SU-DHL-6 (cell line): ENCODE data around the gene ZNF273.

ENCODE experiments used
- H2AFZ ChIP-seq: fragments of 200-600 bp; sonication (generic); 2 replicates; pipeline ENCODE4 v1.6.1; 2014; ENCODE audit warnings: low read depth, mild to moderate bottlenecking, moderate library complexity, mixed read lengths, antibody characterized with exemption, low read length; ENCODE audit not compliant: severe bottlenecking
- H3F3A ChIP-seq: fragments of 200-600 bp; shearing (Covaris generic); 2 replicates; pipeline ENCODE4 v1.6.0; 2016; ENCODE audit warnings: antibody characterized with exemption, mild to moderate bottlenecking; ENCODE audit not compliant: insufficient read depth
- H3K27ac ChIP-seq: fragments of 200-600 bp; sonication (generic); 2 replicates; pipeline ENCODE4 v1.5.1; 2016; ENCODE audit warnings: low read depth, mild to moderate bottlenecking, low read length, moderate library complexity, mixed read lengths
- H3K27me3 ChIP-seq: fragments of 200-600 bp; sonication (generic), shearing (Covaris generic); 2 replicates; pipeline ENCODE4 v1.6.0; 2014; ENCODE audit warnings: mild to moderate bottlenecking, low read length
- H3K36me3 ChIP-seq: fragments of 200-600 bp; sonication (generic); 2 replicates; pipeline ENCODE4 v1.6.1; 2014; ENCODE audit warnings: mild to moderate bottlenecking, low read length, mixed read lengths
- H3K4me2 ChIP-seq: fragments of 300-600, 200-600 bp; shearing (Covaris generic), sonication (generic); 2 replicates; pipeline ENCODE4 v1.6.0; 2014; ENCODE audit warnings: low read length, low read depth, mild to moderate bottlenecking; ENCODE audit not compliant: poor library complexity, severe bottlenecking
- H3K4me3 ChIP-seq: fragments of 200-600 bp; sonication (generic); 2 replicates; pipeline ENCODE4 v1.5.1; 2014; ENCODE audit warnings: antibody characterized with exemption, low read length, mild to moderate bottlenecking, mixed read lengths; ENCODE audit not compliant: insufficient read depth, poor library complexity, severe bottlenecking
- H3K79me2 ChIP-seq: fragments of 200-600 bp; sonication (generic); 2 replicates; pipeline ENCODE4 v1.6.1; 2014; ENCODE audit warnings: mild to moderate bottlenecking, low read length, moderate library complexity; ENCODE audit not compliant: insufficient read depth
- H3K9ac ChIP-seq: fragments of 200-600 bp; sonication (generic); 2 replicates; pipeline ENCODE4 v1.7.0; 2014; ENCODE audit warnings: mild to moderate bottlenecking, low read length
- H3K9me2 ChIP-seq: fragments of 200-600 bp; sonication (generic); replicated peaks from 2 replicates; pipeline ENCODE4 v1.6.1; 2014; ENCODE audit warnings: low read length; ENCODE audit not compliant: insufficient read depth
- H3K9me3 ChIP-seq: fragments of 200-600 bp; sonication (generic); 2 replicates; pipeline ENCODE4 v1.6.1; 2014; ENCODE audit warnings: low read length, mixed read lengths; ENCODE audit not compliant: insufficient read depth
- H4K20me1 ChIP-seq: fragments of 200-600 bp; sonication (generic); 2 replicates; pipeline ENCODE4 v1.6.1; 2014; ENCODE audit warnings: low read depth, mild to moderate bottlenecking, antibody characterized with exemption, low read length, moderate library complexity, mixed read lengths
- CTCF ChIP-seq: fragments of 200-600 bp; sonication (generic); IDR thresholded peaks from one replicate; pipeline ENCODE4 v1.5.1; 2017; ENCODE audit warnings: antibody characterized with exemption, mild to moderate bottlenecking, low read length, moderate library complexity; ENCODE audit not compliant: insufficient read depth, poor library complexity, severe bottlenecking
- EZH2phosphoT487 ChIP-seq: fragments of 200-600 bp; sonication (generic), shearing (Covaris generic); conservative IDR thresholded peaks from 2 replicates; pipeline ENCODE4 v1.6.1; 2018; ENCODE audit warnings: mild to moderate bottlenecking, antibody characterized with exemption, low read length, moderate library complexity, mixed read lengths

The ZNF273 gene

GRCh38 chr7:64876792-64877713, 26.0 kb upstream of the ZNF273 start:
- H3K4me2 ChIP-seq: no peak overlapping the region
- H3K9ac ChIP-seq: no peak overlapping the region
- H3K27me3 ChIP-seq: no peaks in the 10 kb centered on the region
- H3F3A ChIP-seq: no peaks in the 10 kb centered on the region
- H4K20me1 ChIP-seq: no peaks in the 10 kb centered on the region
- H3K4me3 ChIP-seq: no peak overlapping the region
- no peaks in the 10 kb centered on the region for H3K36me3 ChIP-seq
- H3K79me2 ChIP-seq: no peaks in the 10 kb centered on the region
- H3K9me2 ChIP-seq: no peaks in the 10 kb centered on the region
- no peaks in the 10 kb centered on the region for H3K9me3 ChIP-seq
- no peak overlapping the region for H2AFZ ChIP-seq
- no peak for TF ChIP-seq EZH2phosphoT487
- no peak for TF ChIP-seq CTCF
- no peak overlapping the region for H3K27ac ChIP-seq

- Histone ChIP-seq H4K20me1 (no peaks in the 10 kb centered on the region), H3F3A (no peaks in the 10 kb centered on the region), H3K4me3 (no peak overlapping the region), H3K79me2 (no peaks in the 10 kb centered on the region), H3K27me3 (no peaks in the 10 kb centered on the region), H2AFZ (no peak overlapping the region), H3K27ac (no peak overlapping the region), H3K9me2 (no peaks in the 10 kb centered on the region), H3K4me2 (no peak overlapping the region), H3K9me3 (no peaks in the 10 kb centered on the region), H3K36me3 (no peaks in the 10 kb centered on the region), H3K9ac (no peak overlapping the region)
- TF ChIP-seq EZH2phosphoT487 (no peak), CTCF (no peak)
Measured at GRCh38 chr7:64877714-64878610, 25.1 kb upstream of the ZNF273 start.

GRCh38 chr7:64878684-64879083, 24.4 kb upstream of the ZNF273 start:
- Histone ChIP-seq H4K20me1 (no peaks in the 10 kb centered on the region), H3K27ac (no peak overlapping the region), H3K9me2 (no peaks in the 10 kb centered on the region), H2AFZ (no peak overlapping the region), H3K9me3 (no peaks in the 10 kb centered on the region), H3K4me2 (no peak overlapping the region), H3K27me3 (no peaks in the 10 kb centered on the region), H3K36me3 (no peaks in the 10 kb centered on the region), H3K9ac (no peak overlapping the region), H3K4me3 (no peak overlapping the region), H3F3A (no peaks in the 10 kb centered on the region), H3K79me2 (no peaks in the 10 kb centered on the region)
- TF ChIP-seq CTCF (no peak), EZH2phosphoT487 (no peak)
